ENCODE measurements around the gene CALCA.

Gene CALCA

DNA sequence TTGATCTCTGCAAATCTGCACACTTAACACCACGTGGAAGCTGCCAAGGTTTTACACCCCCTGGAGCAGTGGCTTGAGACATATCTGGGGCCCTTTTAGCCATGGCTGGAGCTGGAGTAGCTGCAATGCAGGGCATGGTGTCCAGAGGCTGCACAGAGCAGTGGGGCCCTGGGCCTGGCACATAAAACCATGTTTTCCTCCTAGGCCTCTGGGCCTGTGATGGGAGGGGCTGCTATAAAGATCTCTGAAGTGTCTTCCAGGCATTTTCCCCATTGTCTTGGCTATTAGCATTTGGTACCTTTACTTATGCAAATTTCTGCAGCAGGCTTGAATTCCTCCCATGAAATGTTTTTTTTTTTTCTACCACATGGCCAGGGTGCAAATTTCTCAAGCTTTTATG lies 33.2 kb downstream of the CALCA start:
- no peak for TF ChIP-seq ZFX (IDR thresholded peaks at IDR 0.05)
- no peak for TF ChIP-seq CTCF (conservative IDR thresholded peaks at IDR 0.05)
- H3K27ac ChIP-seq: no peak overlapping the region

- TF ChIP-seq CTCF (conservative IDR thresholded peaks at IDR 0.05): no peak
- no peak for TF ChIP-seq ZFX (IDR thresholded peaks at IDR 0.05)
- H3K27ac ChIP-seq: no peak overlapping the region
Measured at GRCh38 chr11:14934641-14935351, 37.4 kb downstream of the CALCA start.

- H3K27ac ChIP-seq: no peak overlapping the region
- no peak for TF ChIP-seq CTCF (conservative IDR thresholded peaks at IDR 0.05)
- no peak for TF ChIP-seq ZFX (IDR thresholded peaks at IDR 0.05)
Measured at GRCh38 chr11:14932447-14932846, 39.7 kb downstream of the CALCA start.

DNA sequence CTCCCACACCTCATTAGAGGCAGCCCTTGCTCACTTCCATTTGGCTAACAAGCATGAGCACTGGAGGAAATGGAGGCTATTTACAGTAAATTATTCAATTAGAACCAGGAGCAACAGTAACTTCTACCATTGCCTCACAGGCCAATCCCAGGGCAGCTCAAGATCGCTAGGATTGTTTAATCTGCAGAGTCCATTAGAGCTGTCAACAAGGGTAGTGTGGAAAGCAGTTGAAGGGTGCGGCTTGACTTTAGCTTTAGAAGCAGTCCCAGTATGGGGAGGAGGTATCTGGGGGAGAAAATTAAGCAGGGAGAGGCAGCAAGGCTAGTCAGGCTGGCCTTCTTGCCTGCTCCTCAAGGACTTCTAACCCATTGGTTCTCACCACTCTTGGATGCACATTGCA lies 41.8 kb downstream of the CALCA start:
- no peak for TF ChIP-seq CTCF (conservative IDR thresholded peaks at IDR 0.05)
- no peak for TF ChIP-seq ZFX (IDR thresholded peaks at IDR 0.05)
- no peak overlapping the region for H3K27ac ChIP-seq

GRCh38 chr11:14927146-14927545 lies 45.0 kb downstream of the CALCA start:
- H3K27ac ChIP-seq: no peak overlapping the region
- TF ChIP-seq CTCF (conservative IDR thresholded peaks at IDR 0.05): no peak
- no peak for TF ChIP-seq ZFX (IDR thresholded peaks at IDR 0.05)

DNA sequence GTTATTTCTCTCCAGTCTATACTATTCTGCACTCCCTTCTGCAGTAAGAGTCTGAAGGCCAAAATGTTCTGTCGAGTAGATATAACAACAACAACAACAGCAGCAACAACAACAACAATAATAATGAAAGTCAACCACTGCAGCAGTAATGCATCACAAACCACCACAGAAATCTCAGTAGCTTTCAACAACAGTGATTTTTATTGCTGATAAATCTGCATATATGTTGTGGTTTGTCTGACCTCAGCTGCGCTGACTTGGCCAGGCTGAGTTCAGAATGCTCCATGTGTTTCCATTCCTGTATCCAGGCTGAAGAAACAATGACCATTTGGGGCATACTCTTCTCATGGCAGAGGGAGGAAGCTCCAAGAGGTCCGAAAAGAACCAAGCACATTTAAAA lies 47.8 kb downstream of the CALCA start:
- TF ChIP-seq CTCF (conservative IDR thresholded peaks at IDR 0.05): no peak
- TF ChIP-seq ZFX (IDR thresholded peaks at IDR 0.05): no peak
- H3K27ac ChIP-seq: no peak overlapping the region

Data from C4-2B (cell line).